Measurements from ENCODE around the gene HEXIM2.

HEXIM2 gene, protein sequence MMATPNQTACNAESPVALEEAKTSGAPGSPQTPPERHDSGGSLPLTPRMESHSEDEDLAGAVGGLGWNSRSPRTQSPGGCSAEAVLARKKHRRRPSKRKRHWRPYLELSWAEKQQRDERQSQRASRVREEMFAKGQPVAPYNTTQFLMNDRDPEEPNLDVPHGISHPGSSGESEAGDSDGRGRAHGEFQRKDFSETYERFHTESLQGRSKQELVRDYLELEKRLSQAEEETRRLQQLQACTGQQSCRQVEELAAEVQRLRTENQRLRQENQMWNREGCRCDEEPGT

DNA sequence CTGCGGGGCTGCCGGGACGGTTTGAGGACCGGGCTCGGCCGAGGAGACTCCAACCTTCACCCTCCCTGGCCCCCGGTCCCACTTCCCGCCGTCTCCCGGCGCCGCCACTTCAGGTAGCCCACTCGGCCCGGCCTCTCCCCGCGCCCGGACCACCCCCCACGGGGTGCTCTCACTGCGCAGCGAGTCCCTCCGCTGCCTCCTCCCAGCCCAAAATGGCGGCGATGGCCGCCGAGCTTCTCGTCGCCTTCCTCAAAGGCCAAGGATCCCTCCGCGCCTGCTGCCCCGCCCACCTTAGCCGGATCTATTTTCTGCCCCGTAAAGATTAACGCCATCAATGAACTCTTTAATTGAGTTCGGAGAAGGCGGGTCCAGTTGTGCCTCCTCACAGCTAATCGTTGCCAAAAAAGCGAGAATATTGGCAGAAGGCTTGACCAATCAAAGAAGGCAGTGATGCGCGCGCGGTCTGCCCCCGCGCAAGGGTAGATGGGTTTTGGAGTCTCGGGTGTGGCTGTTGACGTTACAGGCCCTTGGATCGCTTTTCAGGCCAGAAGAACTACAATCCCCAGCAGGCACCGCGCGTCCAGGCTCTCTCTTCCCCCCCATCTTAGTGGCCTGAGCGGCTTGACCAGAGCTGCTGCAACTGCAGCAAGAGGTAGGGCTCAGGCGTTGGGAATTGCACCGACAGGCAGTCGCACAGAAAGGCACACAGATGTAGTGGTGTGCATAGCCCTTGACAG lies at the start of gene HEXIM2:
Gene HEXIM2 (plus strand): TSS at position 588 of the 737 bp plus-strand sequence. CDS start 919 bp downstream, outside the sequence.
- Histone ChIP-seq H3K9me3 (ENCODE audit: insufficient read depth, low read length) (no peaks in the 10 kb centered on the region), H3K4me3 (ENCODE audit: insufficient read length, low read depth) (peak within 1 kb of the TSS; percentile 92), H3K4me1 (ENCODE audit: insufficient read depth, insufficient read length) (no peaks in the 10 kb centered on the region), H3K27me3 (ENCODE audit: insufficient read depth, insufficient read length) (no peaks in the 10 kb centered on the region), H3K9ac (ENCODE audit: insufficient read length, low read depth) (peak within 1 kb of the TSS; percentile 99), H3K36me3 (ENCODE audit: insufficient read depth, insufficient read length, low read length) (peaks cover 9% of the 10 kb centered on the region)
- DNase-seq (ENCODE audit: low read depth, low spot score), result peak; percentile 98
- TF ChIP-seq YY1 (IDR thresholded peaks at IDR 0.05; ENCODE audit: insufficient read depth, insufficient read length), result peak; percentile 94
- no peak for TF ChIP-seq SUZ12 (IDR thresholded peaks at IDR 0.05; ENCODE audit: extremely low read depth, insufficient read depth, insufficient read length)

DNA sequence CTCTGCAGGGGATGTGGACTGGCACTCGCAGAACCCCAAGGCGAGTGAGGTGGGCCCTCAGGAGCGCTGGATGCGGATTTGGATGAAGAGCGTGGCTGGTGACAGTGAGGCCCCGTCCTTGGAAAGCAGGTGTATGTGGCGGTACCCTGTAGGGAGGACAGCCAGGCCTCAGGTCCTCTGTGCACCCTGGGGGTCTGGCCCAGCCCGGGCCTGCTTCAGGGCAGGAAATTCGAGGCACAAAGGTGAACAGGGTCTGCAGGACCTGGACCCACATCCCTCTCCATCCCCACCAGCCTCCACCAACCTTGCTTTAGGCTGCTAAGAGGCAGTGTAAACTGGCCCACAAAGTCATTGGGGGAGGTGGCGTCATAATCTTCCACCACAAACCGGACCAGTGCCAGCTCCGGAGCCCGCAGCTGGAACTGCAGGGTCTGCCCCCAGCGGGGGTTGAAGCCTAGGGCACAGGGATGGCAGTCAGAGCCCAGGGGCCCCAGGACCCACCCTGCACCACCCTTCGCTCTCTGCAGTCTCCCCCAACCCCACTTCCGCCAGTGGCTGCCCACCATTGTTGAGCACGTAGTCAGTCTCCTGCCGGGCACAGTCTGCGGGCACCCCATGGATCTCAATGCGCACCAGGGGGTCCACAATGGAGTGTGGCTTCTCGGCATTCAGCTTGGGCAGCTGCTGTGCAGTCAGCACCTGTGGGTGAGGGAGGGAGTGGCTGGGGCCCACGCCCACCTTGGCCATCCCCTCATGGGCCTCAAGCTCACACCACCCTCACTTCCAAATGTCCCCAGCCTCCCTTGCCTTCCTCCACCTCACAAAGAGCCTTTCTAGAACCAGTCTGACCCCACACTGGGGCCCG lies 48.9 kb upstream of the HEXIM2 start:
- peaks cover 59% of the 10 kb centered on the region for H3K36me3 ChIP-seq (ENCODE audit: insufficient read depth, insufficient read length, low read length)
- H3K4me3 ChIP-seq (ENCODE audit: insufficient read length, low read depth), result no peak overlapping the region
- TF ChIP-seq YY1 (IDR thresholded peaks at IDR 0.05; ENCODE audit: insufficient read depth, insufficient read length) (no peak), SUZ12 (IDR thresholded peaks at IDR 0.05; ENCODE audit: extremely low read depth, insufficient read depth, insufficient read length) (no peak), ZNF274 (IDR thresholded peaks at IDR 0.05; ENCODE audit: low read depth, low read length) (no peak)
- no peak overlapping the region for H3K9ac ChIP-seq (ENCODE audit: insufficient read length, low read depth)
- no peak for DNase-seq (ENCODE audit: low read depth, low spot score)
- no peaks in the 10 kb centered on the region for H3K27me3 ChIP-seq (ENCODE audit: insufficient read depth, insufficient read length)
- peaks cover 19% of the 10 kb centered on the region for H3K4me1 ChIP-seq (ENCODE audit: insufficient read depth, insufficient read length)
- no peaks in the 10 kb centered on the region for H3K9me3 ChIP-seq (ENCODE audit: insufficient read depth, low read length)

DNA sequence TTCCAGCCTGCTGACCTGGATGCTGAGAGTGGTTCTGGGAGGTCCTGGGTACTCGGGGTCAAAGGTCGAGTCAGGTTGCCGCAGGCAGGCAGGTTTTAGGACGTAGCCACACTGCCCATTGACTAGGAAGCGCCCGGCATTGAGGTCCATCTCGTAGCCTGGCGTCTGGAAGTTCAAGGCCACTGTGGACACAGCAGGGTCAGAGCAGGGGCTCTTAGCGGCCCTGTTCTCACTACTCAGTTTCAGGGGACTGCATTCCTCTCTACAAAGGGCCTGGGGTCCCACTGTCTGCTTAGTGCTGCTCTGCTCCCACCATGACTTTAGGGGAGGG lies 48.3 kb upstream of the HEXIM2 start:
- Histone ChIP-seq H3K4me3 (ENCODE audit: insufficient read length, low read depth) (no peak overlapping the region), H3K27me3 (ENCODE audit: insufficient read depth, insufficient read length) (no peaks in the 10 kb centered on the region), H3K9ac (ENCODE audit: insufficient read length, low read depth) (no peak overlapping the region), H3K4me1 (ENCODE audit: insufficient read depth, insufficient read length) (peaks cover 19% of the 10 kb centered on the region), H3K9me3 (ENCODE audit: insufficient read depth, low read length) (no peaks in the 10 kb centered on the region), H3K36me3 (ENCODE audit: insufficient read depth, insufficient read length, low read length) (peaks cover 59% of the 10 kb centered on the region)
- TF ChIP-seq SUZ12 (IDR thresholded peaks at IDR 0.05; ENCODE audit: extremely low read depth, insufficient read depth, insufficient read length) (no peak), YY1 (IDR thresholded peaks at IDR 0.05; ENCODE audit: insufficient read depth, insufficient read length) (no peak), ZNF274 (IDR thresholded peaks at IDR 0.05; ENCODE audit: low read depth, low read length) (no peak)
- no peak for DNase-seq (ENCODE audit: low read depth, low spot score)

DNA sequence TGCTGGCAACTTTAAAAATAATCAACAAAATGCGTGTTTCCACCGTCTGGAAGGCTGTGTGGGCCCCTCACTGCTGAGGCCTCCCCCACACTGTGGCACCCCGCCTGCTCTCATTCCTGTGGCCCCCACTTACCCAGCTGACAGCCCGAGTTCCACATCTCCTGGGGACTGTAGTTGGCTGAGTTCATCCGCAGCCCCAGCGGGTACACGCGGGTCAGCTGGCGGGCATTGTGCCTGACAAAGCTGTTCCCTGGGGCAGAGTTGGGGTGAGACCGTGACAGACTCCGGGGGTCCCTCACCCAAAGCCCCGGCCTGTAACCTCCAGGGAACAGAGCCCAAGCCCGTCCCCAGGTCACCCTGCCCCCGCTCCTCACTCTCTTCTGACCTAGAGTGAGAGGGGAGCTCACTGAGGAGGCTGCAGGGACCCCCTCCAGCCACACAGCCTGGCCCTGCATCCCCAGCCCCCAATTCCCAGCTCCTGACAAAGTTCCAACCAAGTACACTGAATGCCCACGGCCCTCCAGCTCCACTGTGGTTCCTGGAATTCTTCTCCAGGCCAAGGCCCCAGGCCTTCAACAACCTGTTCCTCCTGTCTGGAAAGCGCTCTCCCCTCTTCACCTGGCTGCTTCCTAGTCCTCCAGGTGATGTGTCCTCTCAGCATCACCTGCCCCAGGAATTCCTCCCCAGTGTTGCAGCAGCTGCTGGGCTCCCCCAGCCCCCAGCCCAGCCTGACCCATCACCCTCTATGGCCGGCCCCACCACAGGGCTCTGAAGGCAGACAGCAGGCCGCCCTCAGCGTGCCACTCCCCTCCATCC lies 47.4 kb upstream of the HEXIM2 start:
- DNase-seq (ENCODE audit: low read depth, low spot score), result no peak
- Histone ChIP-seq H3K4me1 (ENCODE audit: insufficient read depth, insufficient read length) (peaks cover 19% of the 10 kb centered on the region), H3K9ac (ENCODE audit: insufficient read length, low read depth) (no peak overlapping the region), H3K27me3 (ENCODE audit: insufficient read depth, insufficient read length) (no peaks in the 10 kb centered on the region), H3K4me3 (ENCODE audit: insufficient read length, low read depth) (no peak overlapping the region), H3K9me3 (ENCODE audit: insufficient read depth, low read length) (no peaks in the 10 kb centered on the region), H3K36me3 (ENCODE audit: insufficient read depth, insufficient read length, low read length) (peaks cover 58% of the 10 kb centered on the region)
- TF ChIP-seq YY1 (IDR thresholded peaks at IDR 0.05; ENCODE audit: insufficient read depth, insufficient read length) (no peak), ZNF274 (IDR thresholded peaks at IDR 0.05; ENCODE audit: low read depth, low read length) (no peak), SUZ12 (IDR thresholded peaks at IDR 0.05; ENCODE audit: extremely low read depth, insufficient read depth, insufficient read length) (no peak)

DNA sequence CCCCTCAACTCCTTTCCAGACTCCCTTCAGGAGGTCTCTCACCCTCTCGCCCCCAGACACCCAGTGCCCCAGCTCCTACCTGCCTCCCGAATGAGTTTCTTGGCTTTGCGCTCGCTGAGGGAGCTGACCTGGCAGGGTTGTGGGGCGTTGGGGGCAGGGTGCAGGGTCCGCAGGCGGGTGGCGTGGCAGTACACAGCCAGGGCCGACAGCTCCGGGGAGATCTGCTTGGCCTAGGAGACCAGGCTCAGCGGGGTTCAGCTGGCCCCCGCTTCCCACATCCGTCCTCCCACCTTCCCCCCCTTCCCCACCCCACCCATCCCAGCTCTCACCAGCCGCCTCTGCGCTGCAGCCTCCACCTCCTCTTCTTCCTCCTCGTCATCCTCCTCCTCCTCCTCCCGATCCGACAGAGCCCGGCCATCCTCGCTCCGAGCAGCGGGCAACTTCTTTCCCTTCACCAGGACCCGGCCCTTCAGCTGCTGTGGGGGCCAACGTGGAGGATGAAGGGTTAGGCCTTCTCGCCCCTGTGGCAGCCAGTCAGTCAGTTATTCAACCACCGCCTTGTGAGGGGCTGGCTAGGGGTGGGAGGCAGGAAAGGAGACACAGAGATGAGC lies 46.6 kb upstream of the HEXIM2 start:
- Histone ChIP-seq H3K9me3 (ENCODE audit: insufficient read depth, low read length) (no peaks in the 10 kb centered on the region), H3K27me3 (ENCODE audit: insufficient read depth, insufficient read length) (no peaks in the 10 kb centered on the region), H3K36me3 (ENCODE audit: insufficient read depth, insufficient read length, low read length) (peaks cover 64% of the 10 kb centered on the region), H3K9ac (ENCODE audit: insufficient read length, low read depth) (no peak overlapping the region), H3K4me3 (ENCODE audit: insufficient read length, low read depth) (no peak overlapping the region), H3K4me1 (ENCODE audit: insufficient read depth, insufficient read length) (peaks cover 19% of the 10 kb centered on the region)
- no peak for DNase-seq (ENCODE audit: low read depth, low spot score)
- TF ChIP-seq SUZ12 (IDR thresholded peaks at IDR 0.05; ENCODE audit: extremely low read depth, insufficient read depth, insufficient read length) (no peak), ZNF274 (IDR thresholded peaks at IDR 0.05; ENCODE audit: low read depth, low read length) (no peak), YY1 (IDR thresholded peaks at IDR 0.05; ENCODE audit: insufficient read depth, insufficient read length) (no peak)

DNA sequence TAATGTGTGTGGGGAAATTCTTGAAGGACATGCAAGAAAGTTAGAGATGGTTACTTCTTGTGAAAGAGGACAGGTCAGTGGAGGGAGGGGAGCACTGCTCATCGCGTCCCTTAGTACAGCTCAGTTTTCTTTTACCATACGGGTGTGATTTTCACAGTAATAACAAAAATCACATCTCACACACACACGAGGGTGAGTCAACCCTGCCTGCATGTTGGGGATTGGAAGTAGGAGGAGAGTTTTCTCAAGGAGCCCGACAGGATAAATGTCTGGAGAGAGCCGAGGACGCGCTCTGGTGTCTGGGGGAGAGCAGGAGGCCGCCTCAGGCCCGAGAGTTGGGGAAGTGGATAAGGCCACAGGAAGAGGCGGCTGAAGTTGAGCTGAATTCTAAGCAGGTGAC lies 45.8 kb upstream of the HEXIM2 start:
- DNase-seq (ENCODE audit: low read depth, low spot score), result no peak
- Histone ChIP-seq H3K9me3 (ENCODE audit: insufficient read depth, low read length) (no peaks in the 10 kb centered on the region), H3K4me1 (ENCODE audit: insufficient read depth, insufficient read length) (peaks cover 15% of the 10 kb centered on the region), H3K4me3 (ENCODE audit: insufficient read length, low read depth) (no peak overlapping the region), H3K27me3 (ENCODE audit: insufficient read depth, insufficient read length) (no peaks in the 10 kb centered on the region), H3K9ac (ENCODE audit: insufficient read length, low read depth) (no peak overlapping the region), H3K36me3 (ENCODE audit: insufficient read depth, insufficient read length, low read length) (peaks cover 64% of the 10 kb centered on the region)
- no peak for TF ChIP-seq YY1 (IDR thresholded peaks at IDR 0.05; ENCODE audit: insufficient read depth, insufficient read length)
- no peak for TF ChIP-seq ZNF274 (IDR thresholded peaks at IDR 0.05; ENCODE audit: low read depth, low read length)
- TF ChIP-seq SUZ12 (IDR thresholded peaks at IDR 0.05; ENCODE audit: extremely low read depth, insufficient read depth, insufficient read length), result no peak

Data from NT2/D1 (cell line).